ENCODE data around the gene APOM. TPM values are rescaled to one million over a fixed set of nuclear protein-coding genes. Genes with fewer than 3 reads are reported as not detected.

APOM gene
- total RNA-seq, 1 experiment from 2014 or later: 2.5 TPM

DNA sequence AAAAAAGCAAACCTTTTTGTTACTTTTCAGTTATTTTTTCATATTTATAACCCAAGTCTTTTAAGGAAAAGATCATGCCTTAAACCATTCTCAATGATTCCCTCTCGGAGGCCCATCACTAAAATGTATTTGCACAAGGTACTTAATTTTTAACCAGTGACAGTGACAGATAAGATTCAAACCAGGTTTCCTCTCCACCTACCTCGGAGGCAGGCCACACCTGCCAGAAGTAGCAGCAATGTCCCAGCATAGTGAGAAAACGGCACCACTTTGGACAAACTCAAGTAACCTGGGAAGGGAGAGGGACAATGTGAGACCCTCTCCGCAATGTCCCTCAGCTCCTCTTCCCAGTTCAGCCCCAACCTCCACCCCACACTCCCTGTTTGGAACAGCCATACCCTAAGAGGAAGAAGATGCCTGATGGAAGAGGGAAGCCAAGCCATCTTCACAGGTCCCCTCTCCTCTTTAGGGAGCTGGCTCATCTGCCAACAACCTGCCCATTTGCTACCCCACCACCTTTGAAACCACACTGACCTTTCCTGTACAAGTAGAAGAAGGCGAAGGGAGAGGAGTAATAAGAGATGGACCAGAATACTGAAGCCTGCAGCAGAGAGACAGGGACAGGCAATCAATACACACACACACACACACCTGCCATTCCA, 45.2 kb downstream of the APOM start:
- intact Hi-C loops (cut with micrococcal nuclease; ENCODE audit: unreplicated experiment): no loop called here
- Histone ChIP-seq H3K27ac (ENCODE audit: low read depth, low read length, poor library complexity, severe bottlenecking) (no peak overlapping the region), H3K4me3 (ENCODE audit: low read depth, low read length, poor library complexity, severe bottlenecking) (no peak overlapping the region), H3K36me3 (ENCODE audit: insufficient read depth, low read length, poor library complexity, severe bottlenecking) (peaks cover 10% of the 10 kb centered on the region), H3K9me3 (ENCODE audit: low read depth, low read length, poor library complexity, severe bottlenecking) (no peaks in the 10 kb centered on the region), H3K4me1 (ENCODE audit: insufficient read depth, low read length, poor library complexity, severe bottlenecking) (peaks cover 7% of the 10 kb centered on the region), H3K27me3 (replicated peaks; ENCODE audit: insufficient read depth, low read depth, low read length, poor library complexity) (no peaks in the 10 kb centered on the region)
- ChIA-PET CTCF (no interaction called here), POLR2A (ENCODE audit: low non-redundant PET) (no interaction called here)
- no peak for TF ChIP-seq EZH2 (IDR thresholded peaks at IDR 0.05; ENCODE audit: borderline replicate concordance, low read depth, low read length, poor library complexity, severe bottlenecking)
- TF ChIP-seq, protein P1, sequence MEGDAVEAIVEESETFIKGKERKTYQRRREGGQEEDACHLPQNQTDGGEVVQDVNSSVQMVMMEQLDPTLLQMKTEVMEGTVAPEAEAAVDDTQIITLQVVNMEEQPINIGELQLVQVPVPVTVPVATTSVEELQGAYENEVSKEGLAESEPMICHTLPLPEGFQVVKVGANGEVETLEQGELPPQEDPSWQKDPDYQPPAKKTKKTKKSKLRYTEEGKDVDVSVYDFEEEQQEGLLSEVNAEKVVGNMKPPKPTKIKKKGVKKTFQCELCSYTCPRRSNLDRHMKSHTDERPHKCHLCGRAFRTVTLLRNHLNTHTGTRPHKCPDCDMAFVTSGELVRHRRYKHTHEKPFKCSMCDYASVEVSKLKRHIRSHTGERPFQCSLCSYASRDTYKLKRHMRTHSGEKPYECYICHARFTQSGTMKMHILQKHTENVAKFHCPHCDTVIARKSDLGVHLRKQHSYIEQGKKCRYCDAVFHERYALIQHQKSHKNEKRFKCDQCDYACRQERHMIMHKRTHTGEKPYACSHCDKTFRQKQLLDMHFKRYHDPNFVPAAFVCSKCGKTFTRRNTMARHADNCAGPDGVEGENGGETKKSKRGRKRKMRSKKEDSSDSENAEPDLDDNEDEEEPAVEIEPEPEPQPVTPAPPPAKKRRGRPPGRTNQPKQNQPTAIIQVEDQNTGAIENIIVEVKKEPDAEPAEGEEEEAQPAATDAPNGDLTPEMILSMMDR (conservative IDR thresholded peaks at IDR 0.05; ENCODE audit: low read depth, low read length): no peak
- BruUV-seq (replicated peaks): no TSS peak
- DNase-seq (ENCODE audit: low spot score): no peak

DNA sequence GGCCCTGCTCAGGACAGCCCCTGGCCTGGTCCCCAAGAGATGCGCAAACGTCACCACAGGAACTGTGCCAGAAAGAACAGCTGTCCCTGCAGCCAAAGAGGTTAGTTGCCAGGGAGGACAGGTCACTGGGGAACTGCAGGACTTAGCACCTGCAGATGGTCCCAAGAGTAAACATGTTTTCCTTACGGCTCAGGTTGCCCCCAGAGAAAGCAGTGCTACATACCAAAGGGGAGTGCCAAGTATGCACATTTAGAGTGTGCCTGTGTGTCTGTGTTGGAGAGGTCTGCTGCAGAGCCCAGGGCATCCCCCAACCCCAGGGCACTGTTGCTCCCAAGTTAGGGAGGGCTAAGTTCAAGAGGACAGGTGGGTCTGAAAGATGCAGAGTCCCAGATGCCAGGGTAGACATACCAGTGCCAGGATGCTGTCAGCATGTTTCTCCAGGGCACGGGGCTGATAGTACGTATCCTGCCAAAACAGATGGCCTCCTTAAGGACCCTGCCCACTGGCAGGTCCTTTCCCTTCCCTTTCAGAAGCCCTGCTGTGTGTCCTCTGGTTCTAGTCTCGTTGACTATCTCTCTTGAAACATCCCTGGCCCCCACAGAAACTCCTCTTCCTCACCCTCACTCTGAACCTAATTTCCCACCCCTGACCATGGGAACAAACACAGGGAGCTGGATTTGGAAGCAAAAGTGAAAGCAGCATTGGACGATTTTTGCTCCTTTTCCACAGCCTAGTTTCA, 46.1 kb downstream of the APOM start:
- TF ChIP-seq, protein P1 (conservative IDR thresholded peaks at IDR 0.05; ENCODE audit: low read depth, low read length): no peak
- no peak for TF ChIP-seq EZH2 (IDR thresholded peaks at IDR 0.05; ENCODE audit: borderline replicate concordance, low read depth, low read length, poor library complexity, severe bottlenecking)
- CTCF ChIA-PET: no interaction called here
- Histone ChIP-seq H3K36me3 (ENCODE audit: insufficient read depth, low read length, poor library complexity, severe bottlenecking) (peaks cover 4% of the 10 kb centered on the region), H3K27ac (ENCODE audit: low read depth, low read length, poor library complexity, severe bottlenecking) (peak overlapping the region; percentile 97), H3K4me3 (ENCODE audit: low read depth, low read length, poor library complexity, severe bottlenecking) (peak overlapping the region; percentile 71), H3K4me1 (ENCODE audit: insufficient read depth, low read length, poor library complexity, severe bottlenecking) (peaks cover 7% of the 10 kb centered on the region), H3K27me3 (replicated peaks; ENCODE audit: insufficient read depth, low read depth, low read length, poor library complexity) (no peaks in the 10 kb centered on the region), H3K9me3 (ENCODE audit: low read depth, low read length, poor library complexity, severe bottlenecking) (no peaks in the 10 kb centered on the region)
- TSS peak; percentile 57 for BruUV-seq (replicated peaks)
- no peak for DNase-seq (ENCODE audit: low spot score)
- POLR2A ChIA-PET (ENCODE audit: low non-redundant PET): interaction anchor here (0.9 kb wide), 1 partner anchor 1093 kb away, joined by 3 read pairs; no protein-coding TSS in a partner anchor
- intact Hi-C loops (cut with micrococcal nuclease; ENCODE audit: unreplicated experiment): no loop called here

DNA sequence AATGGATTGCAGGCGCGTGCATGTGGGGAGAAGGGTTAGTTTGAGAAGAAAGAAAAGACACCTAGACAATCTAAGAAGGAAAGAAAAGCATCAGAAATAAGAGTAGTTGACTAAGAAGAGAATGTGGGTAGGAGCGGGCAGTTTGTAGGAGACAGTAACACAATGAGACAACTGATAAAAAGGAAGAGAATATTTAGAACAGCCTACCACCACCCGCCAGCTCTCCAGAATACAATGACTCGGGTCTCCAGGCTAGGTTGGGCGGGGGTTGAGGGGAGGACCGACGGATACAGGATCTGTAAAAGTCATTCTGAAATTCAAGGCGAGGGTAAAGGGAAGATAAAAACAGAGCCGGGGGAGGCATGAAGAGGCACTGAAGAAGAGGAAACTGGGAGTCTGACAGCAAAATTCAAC, 46.7 kb downstream of the APOM start:
- intact Hi-C loops (cut with micrococcal nuclease; ENCODE audit: unreplicated experiment): no loop called here
- BruUV-seq (replicated peaks): no TSS peak
- Histone ChIP-seq H3K4me3 (ENCODE audit: low read depth, low read length, poor library complexity, severe bottlenecking) (peak overlapping the region; percentile 71), H3K27me3 (replicated peaks; ENCODE audit: insufficient read depth, low read depth, low read length, poor library complexity) (no peaks in the 10 kb centered on the region), H3K36me3 (ENCODE audit: insufficient read depth, low read length, poor library complexity, severe bottlenecking) (no peaks in the 10 kb centered on the region), H3K27ac (ENCODE audit: low read depth, low read length, poor library complexity, severe bottlenecking) (peak overlapping the region; percentile 97), H3K4me1 (ENCODE audit: insufficient read depth, low read length, poor library complexity, severe bottlenecking) (peaks cover 7% of the 10 kb centered on the region), H3K9me3 (ENCODE audit: low read depth, low read length, poor library complexity, severe bottlenecking) (no peaks in the 10 kb centered on the region)
- DNase-seq (ENCODE audit: low spot score): no peak
- no peak for TF ChIP-seq EZH2 (IDR thresholded peaks at IDR 0.05; ENCODE audit: borderline replicate concordance, low read depth, low read length, poor library complexity, severe bottlenecking)
- TF ChIP-seq, protein P1 (conservative IDR thresholded peaks at IDR 0.05; ENCODE audit: low read depth, low read length): no peak
- CTCF ChIA-PET: no interaction called here
- POLR2A ChIA-PET (ENCODE audit: low non-redundant PET): interaction anchor here (0.9 kb wide), 1 partner anchor 1092 kb away, joined by 3 read pairs; no protein-coding TSS in a partner anchor

Measured in A673 (cell line).